Measurements from ENCODE around the gene CHRNG. TPM values are rescaled to one million over a fixed set of nuclear protein-coding genes. Genes with fewer than 3 reads are reported as not detected.

Gene CHRNG
- total and polyA plus RNA-seq, 9 donors, result not detected

DNA sequence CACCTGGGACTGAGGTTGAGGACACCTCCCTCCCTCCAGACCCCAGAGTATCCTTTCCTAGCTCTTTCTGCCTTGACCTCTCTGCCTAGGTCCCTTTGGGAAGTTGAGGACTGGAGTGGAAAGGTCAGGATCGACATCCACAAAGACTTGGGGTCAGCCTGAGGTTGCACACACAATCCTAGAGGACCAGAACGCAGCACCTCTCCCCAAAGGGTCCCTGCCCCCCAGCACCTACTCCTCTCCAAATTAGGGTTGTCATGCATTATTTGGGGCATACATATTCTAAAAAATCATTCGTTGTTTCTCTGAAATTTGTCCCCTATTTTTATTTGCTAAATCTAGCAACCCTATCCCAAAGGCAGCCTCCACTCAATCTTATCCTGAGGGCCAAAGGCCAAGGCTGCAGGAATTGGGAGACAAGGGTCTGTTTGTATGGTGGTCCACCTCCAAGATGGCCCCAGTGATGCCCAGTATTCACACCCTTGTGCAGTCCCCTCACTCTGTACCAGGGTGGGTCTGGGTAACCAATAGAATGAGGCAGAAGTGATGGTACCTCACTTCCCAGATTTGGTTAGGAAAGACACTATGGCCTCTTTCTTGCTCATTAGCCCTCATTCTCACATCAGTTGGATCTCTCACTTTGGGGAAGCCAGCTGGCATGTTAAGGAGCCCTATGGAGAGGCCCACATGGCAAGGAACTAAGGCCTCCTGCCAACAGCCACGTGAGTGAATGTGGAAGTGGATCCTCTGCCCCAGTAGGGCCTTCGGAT, 3.5 kb upstream of the CHRNG start:
- intact Hi-C loops (cut with DNase I), result no loop called here
- Histone ChIP-seq H3K9me3 (peaks cover 0 to 3% of the 10 kb centered on the region in 2 donors), H3K27me3 (no peaks in the 10 kb centered on the region), H3K4me1 (ENCODE audit: insufficient read depth) (no peaks in the 10 kb centered on the region), H3K4me3 (no peak overlapping the region), H3K27ac (no peak overlapping the region), H3K36me3 (no peaks in the 10 kb centered on the region)
- 87 to 91% (median 89%) methylated on average over 5 of the region's 5 CpGs for WGBS, 3 donors
- TF ChIP-seq EP300 (IDR thresholded peaks at IDR 0.05) (no peak), POLR2A (IDR thresholded peaks at IDR 0.05) (no peak)
- TF ChIP-seq, protein P1, sequence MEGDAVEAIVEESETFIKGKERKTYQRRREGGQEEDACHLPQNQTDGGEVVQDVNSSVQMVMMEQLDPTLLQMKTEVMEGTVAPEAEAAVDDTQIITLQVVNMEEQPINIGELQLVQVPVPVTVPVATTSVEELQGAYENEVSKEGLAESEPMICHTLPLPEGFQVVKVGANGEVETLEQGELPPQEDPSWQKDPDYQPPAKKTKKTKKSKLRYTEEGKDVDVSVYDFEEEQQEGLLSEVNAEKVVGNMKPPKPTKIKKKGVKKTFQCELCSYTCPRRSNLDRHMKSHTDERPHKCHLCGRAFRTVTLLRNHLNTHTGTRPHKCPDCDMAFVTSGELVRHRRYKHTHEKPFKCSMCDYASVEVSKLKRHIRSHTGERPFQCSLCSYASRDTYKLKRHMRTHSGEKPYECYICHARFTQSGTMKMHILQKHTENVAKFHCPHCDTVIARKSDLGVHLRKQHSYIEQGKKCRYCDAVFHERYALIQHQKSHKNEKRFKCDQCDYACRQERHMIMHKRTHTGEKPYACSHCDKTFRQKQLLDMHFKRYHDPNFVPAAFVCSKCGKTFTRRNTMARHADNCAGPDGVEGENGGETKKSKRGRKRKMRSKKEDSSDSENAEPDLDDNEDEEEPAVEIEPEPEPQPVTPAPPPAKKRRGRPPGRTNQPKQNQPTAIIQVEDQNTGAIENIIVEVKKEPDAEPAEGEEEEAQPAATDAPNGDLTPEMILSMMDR (IDR thresholded peaks at IDR 0.05), result no peak
- peak in 1 of 5 donors; percentile 1 for DNase-seq

DNA sequence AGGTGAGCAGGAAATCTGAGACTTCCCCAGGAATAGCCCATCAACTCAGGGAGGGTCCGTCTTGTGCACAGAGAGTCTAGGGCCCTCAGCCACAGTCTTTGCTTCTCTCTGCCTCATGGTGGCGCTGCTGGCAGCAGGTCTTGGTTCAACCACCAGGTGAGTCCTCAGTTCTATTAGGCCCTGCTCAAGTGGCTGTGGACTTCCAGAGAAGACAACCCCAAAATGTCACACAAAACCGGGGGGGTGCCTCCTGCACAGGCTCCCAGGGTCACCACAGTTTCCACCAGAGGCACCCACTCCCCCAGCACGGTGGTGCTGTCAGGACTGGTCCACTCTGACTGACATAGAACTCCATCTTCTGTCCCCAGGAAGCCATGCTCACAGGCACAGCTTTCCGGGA, 2.4 kb upstream of the CHRNG start:
- TF ChIP-seq, protein P1 (IDR thresholded peaks at IDR 0.05), result no peak
- TF ChIP-seq EP300 (IDR thresholded peaks at IDR 0.05) (no peak), POLR2A (IDR thresholded peaks at IDR 0.05) (no peak)
- intact Hi-C loops (cut with DNase I), result no loop called here
- peak in 2 of 5 donors; percentile 6 to 13 for DNase-seq
- H3K27me3 ChIP-seq, result no peaks in the 10 kb centered on the region
- no peaks in the 10 kb centered on the region for H3K4me1 ChIP-seq (ENCODE audit: insufficient read depth)
- no peak overlapping the region for H3K27ac ChIP-seq
- H3K4me3 ChIP-seq, result no peak overlapping the region
- 60 to 66% (median 61%) methylated on average over 5 of the region's 5 CpGs for WGBS, 3 donors
- peaks cover 0 to 3% of the 10 kb centered on the region in 2 donors for H3K9me3 ChIP-seq
- no peaks in the 10 kb centered on the region for H3K36me3 ChIP-seq

DNA sequence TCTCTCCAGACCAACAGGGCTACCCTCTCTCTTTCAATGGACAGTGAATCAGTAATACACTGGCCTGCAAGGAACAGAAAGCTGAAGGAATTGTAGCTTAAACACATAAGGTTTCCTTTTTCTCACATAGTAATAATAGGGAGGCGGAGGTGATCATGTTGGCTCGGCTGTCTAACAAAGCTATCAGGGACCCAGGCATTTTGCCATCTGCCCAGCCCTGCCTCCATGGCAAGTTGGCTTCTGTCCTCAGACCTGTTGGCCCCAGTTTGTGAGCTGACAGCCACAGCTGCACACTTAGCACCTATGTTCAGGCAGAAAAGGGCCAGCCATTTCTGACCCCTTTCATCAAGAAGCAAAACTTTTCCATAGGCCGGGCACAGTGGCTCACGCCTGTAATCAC, 2.0 kb upstream of the CHRNG start:
- H3K4me3 ChIP-seq, result no peak overlapping the region
- H3K27me3 ChIP-seq, result no peaks in the 10 kb centered on the region
- intact Hi-C loops (cut with DNase I), result no loop called here
- TF ChIP-seq, protein P1 (IDR thresholded peaks at IDR 0.05), result no peak
- TF ChIP-seq POLR2A (IDR thresholded peaks at IDR 0.05) (no peak), EP300 (IDR thresholded peaks at IDR 0.05) (no peak)
- no peaks in the 10 kb centered on the region for H3K4me1 ChIP-seq (ENCODE audit: insufficient read depth)
- H3K9me3 ChIP-seq, result peaks cover 0 to 3% of the 10 kb centered on the region in 2 donors
- WGBS, 3 donors, result 82 to 88% (median 85%) methylated on average over 4 of the region's 4 CpGs
- peak in 2 of 5 donors; percentile 10 to 21 for DNase-seq
- H3K36me3 ChIP-seq, result no peaks in the 10 kb centered on the region
- H3K27ac ChIP-seq, result no peak overlapping the region

DNA sequence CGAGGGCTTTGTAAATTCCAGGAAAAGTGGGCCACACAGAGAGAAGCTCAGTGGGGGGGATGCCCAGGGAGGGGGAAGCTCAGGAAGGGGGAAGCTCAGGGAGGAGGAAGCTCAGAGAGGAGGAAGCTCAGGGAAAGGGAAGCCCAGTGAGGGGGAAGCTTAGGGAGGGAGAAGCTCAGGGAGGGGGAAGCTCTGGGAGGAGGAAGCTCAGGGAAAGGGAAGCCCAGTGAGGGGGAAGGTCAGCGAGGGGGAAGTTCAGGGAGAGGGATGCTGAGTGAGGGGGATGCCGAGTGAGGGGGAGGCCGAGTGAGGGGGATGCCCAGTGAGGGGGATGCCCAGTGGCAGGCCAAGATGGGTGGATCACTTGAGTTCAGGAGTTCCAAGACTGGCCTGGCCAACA, 821 bp upstream of the CHRNG start:
- DNase-seq, result no peak
- intact Hi-C loops (cut with DNase I), result no loop called here
- Histone ChIP-seq H3K4me1 (ENCODE audit: insufficient read depth) (no peaks in the 10 kb centered on the region), H3K27me3 (no peaks in the 10 kb centered on the region), H3K27ac (no peak overlapping the region), H3K9me3 (peaks cover 0 to 3% of the 10 kb centered on the region in 2 donors), H3K4me3 (no peak overlapping the region), H3K36me3 (no peaks in the 10 kb centered on the region)
- 14 to 29% (median 16%) methylated on average over 4 of the region's 4 CpGs for WGBS, 3 donors
- TF ChIP-seq EP300 (IDR thresholded peaks at IDR 0.05), result no peak
- TF ChIP-seq, protein P1 (IDR thresholded peaks at IDR 0.05), result no peak
- no peak for TF ChIP-seq POLR2A (IDR thresholded peaks at IDR 0.05)

Data from ovary (tissue), 9 donors.